Nephron (organoid): ENCODE results near the gene SRSF3.

ENCODE experiments used
- H3K27ac Mint-ChIP-seq, 3 experiments: 2 replicates each; pipeline ENCODE4 v1.8.0; 2020; ENCODE audit warnings: mixed read lengths in 3 of 3, mild to moderate bottlenecking in 2 of 3, moderate library complexity in 1 of 3
- H3K27me3 Mint-ChIP-seq: 2 replicates; pipeline ENCODE4 v1.8.0; 2021; ENCODE audit warnings: low read depth, mild to moderate bottlenecking, moderate library complexity, mixed read lengths
- H3K36me3 Mint-ChIP-seq: 2 replicates; pipeline ENCODE4 v1.8.0; 2020; ENCODE audit warnings: low read depth, mixed read lengths
- H3K4me1 Mint-ChIP-seq: 2 replicates; pipeline ENCODE4 v1.8.0; 2020; ENCODE audit warnings: mixed read lengths
- H3K4me3 Mint-ChIP-seq, 3 experiments: 2 replicates each; pipeline ENCODE4 v1.8.0; 2020; ENCODE audit warnings: mild to moderate bottlenecking in 3 of 3, mixed read lengths in 3 of 3, moderate library complexity in 2 of 3
- H3K9me3 Mint-ChIP-seq: 2 replicates; pipeline ENCODE4 v1.8.0; 2020; ENCODE audit warnings: mixed read lengths
- CTCF ChIP-seq, 3 experiments: fragments of 200-600 bp; sonication (generic); IDR thresholded peaks; one replicate each; pipeline ENCODE4 v1.5.0; 2021; ENCODE audit warnings: antibody characterized with exemption in 3 of 3; ENCODE audit not compliant: unreplicated experiment in 3 of 3

SRSF3 gene

GRCh38 chr6:36560822-36561221, 33.3 kb upstream of the SRSF3 start:
- H3K4me3 Mint-ChIP-seq: no peak overlapping the region
- H3K27me3 Mint-ChIP-seq: peaks cover 12% of the 10 kb centered on the region
- TF ChIP-seq CTCF (IDR thresholded peaks at IDR 0.05; ENCODE audit: unreplicated experiment in 3 of 3): no peak
- H3K9me3 Mint-ChIP-seq: no peaks in the 10 kb centered on the region
- H3K27ac Mint-ChIP-seq: no peak overlapping the region
- H3K36me3 Mint-ChIP-seq: no peaks in the 10 kb centered on the region
- peaks cover 24% of the 10 kb centered on the region for H3K4me1 Mint-ChIP-seq

GRCh38 chr6:36563237-36563927, 30.8 kb upstream of the SRSF3 start:
- H3K27ac Mint-ChIP-seq: peak overlapping the region in 1 of 3 experiments; percentile 7
- no peak for TF ChIP-seq CTCF (IDR thresholded peaks at IDR 0.05; ENCODE audit: unreplicated experiment in 3 of 3)
- H3K4me3 Mint-ChIP-seq: no peak overlapping the region
- H3K9me3 Mint-ChIP-seq: no peaks in the 10 kb centered on the region
- peaks cover 21% of the 10 kb centered on the region for H3K4me1 Mint-ChIP-seq
- no peaks in the 10 kb centered on the region for H3K36me3 Mint-ChIP-seq
- H3K27me3 Mint-ChIP-seq: peaks cover 7% of the 10 kb centered on the region

GRCh38 chr6:36563928-36564284, 30.3 kb upstream of the SRSF3 start:
- no peak overlapping the region for H3K4me3 Mint-ChIP-seq

GRCh38 chr6:36566418-36566905, 27.7 kb upstream of the SRSF3 start:
- no peak for TF ChIP-seq CTCF (IDR thresholded peaks at IDR 0.05; ENCODE audit: unreplicated experiment in 3 of 3)
- Mint-ChIP-seq H3K27me3 (peaks cover 3% of the 10 kb centered on the region), H3K4me3 (no peak overlapping the region), H3K4me1 (peaks cover 21% of the 10 kb centered on the region), H3K36me3 (no peaks in the 10 kb centered on the region), H3K9me3 (no peaks in the 10 kb centered on the region), H3K27ac (no peak overlapping the region)

More at GRCh38 chr6:36563928-36564284, 30.3 kb upstream of the SRSF3 start:
- Mint-ChIP-seq H3K27ac (no peak overlapping the region), H3K27me3 (peaks cover 8% of the 10 kb centered on the region), H3K4me1 (peaks cover 21% of the 10 kb centered on the region), H3K9me3 (no peaks in the 10 kb centered on the region), H3K36me3 (no peaks in the 10 kb centered on the region)
- no peak for TF ChIP-seq CTCF (IDR thresholded peaks at IDR 0.05; ENCODE audit: unreplicated experiment in 3 of 3)

- TF ChIP-seq CTCF (IDR thresholded peaks at IDR 0.05; ENCODE audit: unreplicated experiment in 3 of 3): no peak
- Mint-ChIP-seq H3K4me1 (no peaks in the 10 kb centered on the region), H3K27me3 (peaks cover 3% of the 10 kb centered on the region), H3K9me3 (no peaks in the 10 kb centered on the region), H3K27ac (no peak overlapping the region), H3K4me3 (no peak overlapping the region), H3K36me3 (no peaks in the 10 kb centered on the region)
These were observed 23.9 kb upstream of the SRSF3 start for GRCh38 chr6:36570264-36570663.
